ENCODE results near the gene FXYD7.

Gene FXYD7

DNA sequence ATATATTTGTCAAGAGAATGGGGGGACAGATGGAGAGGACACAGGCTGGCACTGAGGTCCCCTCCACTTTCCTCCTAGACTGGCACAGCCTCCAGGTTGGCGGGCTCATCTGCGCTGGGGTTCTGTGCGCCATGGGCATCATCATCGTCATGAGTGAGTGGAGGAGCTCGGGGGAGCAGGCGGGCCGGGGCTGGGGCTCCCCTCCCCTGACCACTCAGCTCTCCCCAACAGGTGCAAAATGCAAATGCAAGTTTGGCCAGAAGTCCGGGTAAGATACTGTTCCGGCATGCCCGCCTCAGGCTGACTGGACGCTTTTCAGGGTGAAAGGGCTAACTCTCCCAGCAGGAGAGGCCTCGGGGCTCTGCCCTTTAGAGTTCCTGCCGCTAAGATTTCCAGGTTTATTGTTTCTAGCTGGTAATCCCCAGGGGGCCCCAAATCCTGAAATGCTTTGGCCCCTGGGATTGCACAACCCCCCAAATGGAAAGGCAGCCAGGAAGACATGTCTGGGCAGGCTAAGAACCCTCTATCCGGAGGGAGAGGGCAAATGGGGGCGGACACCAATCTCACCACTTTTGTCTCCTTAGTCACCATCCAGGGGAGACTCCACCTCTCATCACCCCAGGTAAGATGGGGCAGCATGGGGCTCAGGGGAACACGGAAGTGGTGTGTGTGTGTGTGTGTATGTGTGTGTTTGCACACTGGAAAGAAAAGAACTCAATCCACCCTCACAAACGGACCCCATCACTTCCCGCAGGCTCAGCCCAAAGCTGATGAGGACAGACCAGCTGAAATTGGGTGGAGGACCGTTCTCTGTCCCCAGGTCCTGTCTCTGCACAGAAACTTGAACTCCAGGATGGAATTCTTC lies 20.1 kb upstream of the FXYD7 start:
- FAIRE-seq (no peak), DNase-seq (ENCODE audit: insufficient read length, low spot score) (no peak)
- no peak for TF ChIP-seq CTCF (IDR thresholded peaks at IDR 0.05; ENCODE audit: insufficient read depth, missing control alignments)

- FAIRE-seq, result no peak
- TF ChIP-seq CTCF (IDR thresholded peaks at IDR 0.05; ENCODE audit: insufficient read depth, missing control alignments), result no peak
- DNase-seq (ENCODE audit: insufficient read length, low spot score), result no peak
Observed at GRCh38 chr19:35123573-35123972, 19.5 kb upstream of the FXYD7 start.

DNA sequence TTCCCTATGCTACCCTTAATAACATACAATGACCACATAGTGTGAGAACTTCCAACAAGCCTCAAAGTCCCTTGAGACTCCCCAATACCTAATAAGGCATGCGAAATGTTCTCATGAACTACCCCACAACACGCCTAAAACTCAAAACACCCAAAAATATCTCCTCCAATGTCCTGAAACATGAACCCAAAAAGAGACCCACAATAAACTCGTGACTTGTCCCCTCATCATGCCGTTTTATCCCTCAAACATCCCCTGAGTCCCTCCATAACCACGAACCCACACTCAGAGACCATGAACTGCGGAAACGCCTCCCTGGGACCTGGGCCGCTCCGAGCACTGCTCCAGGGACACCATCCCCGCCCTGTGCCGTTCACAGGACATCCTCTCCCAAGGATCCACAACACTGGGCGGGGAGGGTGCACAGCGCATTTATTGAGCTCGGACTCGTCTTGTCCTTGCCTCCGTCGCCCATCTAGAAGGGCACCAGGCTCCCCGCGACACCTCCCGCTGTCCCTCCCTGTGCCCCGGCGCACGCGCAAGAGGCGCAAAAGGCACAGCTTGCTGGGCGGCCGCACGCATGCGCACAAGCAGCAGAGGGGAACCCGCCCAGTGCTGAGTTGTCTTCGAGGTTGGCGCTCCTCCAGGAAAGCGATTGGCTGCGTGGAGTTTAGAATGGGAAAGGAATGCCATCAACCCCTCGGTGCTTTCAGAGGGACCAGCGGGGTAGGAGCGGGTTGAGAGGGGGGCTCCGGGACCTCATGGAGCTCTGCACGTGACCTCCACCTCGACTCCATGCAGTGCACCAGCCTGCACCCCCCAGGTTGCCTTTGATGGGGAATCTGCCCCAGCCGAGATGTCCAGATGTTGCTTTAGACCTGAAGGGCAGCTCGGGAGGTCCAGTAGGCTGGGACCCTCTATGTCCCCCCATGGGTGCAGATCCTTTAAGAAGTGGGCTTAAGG lies 18.7 kb upstream of the FXYD7 start:
- DNase-seq (ENCODE audit: insufficient read length, low spot score) (no peak), FAIRE-seq (no peak)
- TF ChIP-seq CTCF (IDR thresholded peaks at IDR 0.05; ENCODE audit: insufficient read depth, missing control alignments), result no peak

- no peak for FAIRE-seq
- no peak for DNase-seq (ENCODE audit: insufficient read length, low spot score)
- no peak for TF ChIP-seq CTCF (IDR thresholded peaks at IDR 0.05; ENCODE audit: insufficient read depth, missing control alignments)
Observed at GRCh38 chr19:35125270-35125717, 17.8 kb upstream of the FXYD7 start.

GRCh38 chr19:35125749-35126623 lies 17.1 kb upstream of the FXYD7 start:
- FAIRE-seq (no peak), DNase-seq (ENCODE audit: insufficient read length, low spot score) (no peak)
- TF ChIP-seq CTCF (IDR thresholded peaks at IDR 0.05; ENCODE audit: insufficient read depth, missing control alignments), result no peak

GRCh38 chr19:35126624-35126959 lies 16.5 kb upstream of the FXYD7 start:
- FAIRE-seq (no peak), DNase-seq (ENCODE audit: insufficient read length, low spot score) (no peak)
- TF ChIP-seq CTCF (IDR thresholded peaks at IDR 0.05; ENCODE audit: insufficient read depth, missing control alignments), result no peak

Data from D721Med (cell line).